Activated B cell treated with CpG ODN at 0.5 μM for 24 hours (primary cell): ENCODE results near the gene BPIFA3. TPM values are rescaled to one million over a fixed set of nuclear protein-coding genes. Genes with fewer than 3 reads are reported as not detected.

Experiments used
- ATAC-seq: fragments of 200-7000 bp; cut with Tn5 transposase; one replicate; pipeline ENCODE4 v1.10.0; 2021; ENCODE audit warnings: low read depth, mild to moderate bottlenecking, moderate library complexity
- CTCF ChIA-PET: fragments of 350-600 bp; sonication (Branson Sonifier 250); formaldehyde crosslinking; loops from one replicate; lab custom pipeline; 2021; ENCODE audit warnings: antibody characterized with exemption; lab: Charles Lee
- POLR2A ChIA-PET: fragments of 350-600 bp; sonication (Branson Sonifier 250); formaldehyde crosslinking; loops from one replicate; lab custom pipeline; 2021; ENCODE audit warnings: antibody characterized with exemption; lab: Charles Lee
- DNase-seq: peaks from one replicate; pipeline ENCODE4 v3.0.0; 2022
- H3K27ac Mint-ChIP-seq: one replicate; pipeline ENCODE4 v1.8.0; 2020; ENCODE audit warnings: mixed read lengths
- H3K27me3 Mint-ChIP-seq: one replicate; pipeline ENCODE4 v1.8.0; 2021; ENCODE audit warnings: mixed read lengths
- H3K36me3 Mint-ChIP-seq: one replicate; pipeline ENCODE4 v1.8.0; 2021; ENCODE audit warnings: low read depth, mixed read lengths
- H3K4me1 Mint-ChIP-seq: one replicate; pipeline ENCODE4 v1.8.0; 2021; ENCODE audit warnings: mixed read lengths
- H3K4me3 Mint-ChIP-seq: one replicate; pipeline ENCODE4 v1.8.0; 2020; ENCODE audit warnings: mild to moderate bottlenecking, mixed read lengths
- H3K9me3 Mint-ChIP-seq: one replicate; pipeline ENCODE4 v1.8.0; 2020; ENCODE audit warnings: mixed read lengths
- CTCF ChIP-seq: fragments of 200-600 bp; IDR thresholded peaks from one replicate; pipeline ENCODE4 v1.8.0; 2022; ENCODE audit warnings: antibody characterized with exemption, mild to moderate bottlenecking
- intact Hi-C: fragments of 100-400 bp; cut with micrococcal nuclease; formaldehyde crosslinking; loops from one replicate; pipeline ENCODE4 v1.15.1; 2024
- total RNA-seq: library from RNA; stranded (reverse); gene quantifications from 2 replicates; pipeline ENCODE4 v1.2.3, GENCODE V29; 2022

The BPIFA3 gene
- total RNA-seq, 1 donor from 2014 or later = not detected

- no peaks in the 10 kb centered on the region for H3K4me1 Mint-ChIP-seq
- no peaks in the 10 kb centered on the region for H3K9me3 Mint-ChIP-seq
- ATAC-seq (no peak), DNase-seq (no peak)
- no peak overlapping the region for H3K27ac Mint-ChIP-seq
- H3K4me3 Mint-ChIP-seq = no peak overlapping the region
- peaks cover 28% of the 10 kb centered on the region for H3K27me3 Mint-ChIP-seq
- POLR2A ChIA-PET = no interaction called here
- CTCF ChIA-PET = no interaction called here
- H3K36me3 Mint-ChIP-seq = no peaks in the 10 kb centered on the region
- no peak for TF ChIP-seq CTCF
- intact Hi-C loops = no loop called here
These were observed 58.7 kb downstream of the BPIFA3 start for GRCh38 chr20:33275871-33276270.

GRCh38 chr20:33276303-33277113, 59.4 kb downstream of the BPIFA3 start:
- ATAC-seq (no peak), DNase-seq (no peak)
- CTCF ChIA-PET = no interaction called here
- intact Hi-C loops = no loop called here
- TF ChIP-seq CTCF = no peak
- peaks cover 30% of the 10 kb centered on the region for H3K27me3 Mint-ChIP-seq
- no peak overlapping the region for H3K4me3 Mint-ChIP-seq
- H3K9me3 Mint-ChIP-seq = no peaks in the 10 kb centered on the region
- no peaks in the 10 kb centered on the region for H3K4me1 Mint-ChIP-seq
- H3K36me3 Mint-ChIP-seq = no peaks in the 10 kb centered on the region
- POLR2A ChIA-PET = no interaction called here
- H3K27ac Mint-ChIP-seq = no peak overlapping the region

Other genes starting within 250 kb of the BPIFA3 start
- not detected in 2 replicates for gene SUN5, start 212.9 kb upstream of the BPIFA3 start, total RNA-seq
- not detected in 2 replicates for gene BPIFB2, start 209.6 kb upstream of the BPIFA3 start, total RNA-seq
- not detected in 2 replicates for gene BPIFB6, start 185.7 kb upstream of the BPIFA3 start, total RNA-seq
- gene BPIFB3, start 163.4 kb upstream of the BPIFA3 start, total RNA-seq = not detected in 2 replicates
- gene BPIFB4, start 137.7 kb upstream of the BPIFA3 start, total RNA-seq = not detected in 2 replicates
- not detected in 2 replicates for gene BPIFA2, start 49.2 kb upstream of the BPIFA3 start, total RNA-seq
- gene BPIFA1, start 18.6 kb downstream of the BPIFA3 start, total RNA-seq = not detected in 2 replicates
- gene BPIFB1, start 65.9 kb downstream of the BPIFA3 start, total RNA-seq = not detected in 2 replicates
- 44.2 and 50.5 TPM in 2 replicates for gene CDK5RAP1, start 184.2 kb downstream of the BPIFA3 start, total RNA-seq
- 1.7 and 2.0 TPM in 2 replicates for gene SNTA1, start 226.4 kb downstream of the BPIFA3 start, total RNA-seq